GM23248 (cell line): ENCODE data around the gene IPO9. TPM values are rescaled to one million over a fixed set of nuclear protein-coding genes. Genes with fewer than 3 reads are reported as not detected.

Experiments used
- DNase-seq: peaks from one replicate; pipeline ENCODE4 v3.0.0-alpha.2; 2015
- H2AFZ ChIP-seq: fragments of 200-600 bp; sonication (generic); 2 replicates; pipeline ENCODE4 v1.6.1; 2016; ENCODE audit warnings: antibody characterized with exemption
- H3F3A ChIP-seq: fragments of 200-600 bp; sonication (generic); 2 replicates; pipeline ENCODE4 v1.6.1; 2016; ENCODE audit warnings: mild to moderate bottlenecking, antibody characterized with exemption, mixed run types; ENCODE audit not compliant: insufficient read depth
- H3K27ac ChIP-seq: fragments of 200-600 bp; sonication (generic); 2 replicates; pipeline ENCODE4 v1.5.1; 2016; ENCODE audit warnings: mild to moderate bottlenecking
- H3K27me3 ChIP-seq: fragments of 200-600 bp; sonication (generic); replicated peaks from 2 replicates; pipeline ENCODE4 v1.6.1; 2016; ENCODE audit warnings: mild to moderate bottlenecking; ENCODE audit not compliant: insufficient read depth
- H3K36me3 ChIP-seq: fragments of 200-600 bp; sonication (generic); 2 replicates; pipeline ENCODE4 v1.6.1; 2016; ENCODE audit warnings: low read depth, mild to moderate bottlenecking
- H3K4me1 ChIP-seq: fragments of 200-600 bp; sonication (generic); 2 replicates; pipeline ENCODE4 v1.6.1; 2016; ENCODE audit warnings: mild to moderate bottlenecking; ENCODE audit not compliant: insufficient read depth
- H3K4me2 ChIP-seq: fragments of 200-600 bp; sonication (generic); one replicate; pipeline ENCODE4 v1.6.1; 2016; ENCODE audit warnings: mild to moderate bottlenecking; ENCODE audit not compliant: unreplicated experiment
- H3K4me3 ChIP-seq: fragments of 200-600 bp; sonication (generic); 2 replicates; pipeline ENCODE4 v1.5.1; 2016; ENCODE audit warnings: mild to moderate bottlenecking
- H3K79me2 ChIP-seq: fragments of 200-600 bp; sonication (generic); 2 replicates; pipeline ENCODE4 v1.6.1; 2016; ENCODE audit warnings: mild to moderate bottlenecking; ENCODE audit not compliant: insufficient read depth
- H3K9ac ChIP-seq: fragments of 200-600 bp; sonication (generic); 2 replicates; pipeline ENCODE4 v1.6.1; 2016; ENCODE audit warnings: mild to moderate bottlenecking
- H3K9me2 ChIP-seq: fragments of 200-600 bp; sonication (generic); 2 replicates; pipeline ENCODE4 v1.6.1; 2016; ENCODE audit warnings: mixed run types, mild to moderate bottlenecking, moderate library complexity; ENCODE audit not compliant: insufficient read depth
- H3K9me3 ChIP-seq: fragments of 200-600 bp; sonication (generic); one replicate; pipeline ENCODE4 v1.6.1; 2017; ENCODE audit warnings: low read depth
- H4K20me1 ChIP-seq: fragments of 200-600 bp; sonication (generic); 2 replicates; pipeline ENCODE4 v1.6.0; 2016; ENCODE audit not compliant: insufficient read depth
- EZH2 ChIP-seq: fragments of 200-600 bp; sonication (generic); IDR thresholded peaks from 2 replicates; pipeline ENCODE4 v1.6.1; 2018; ENCODE audit warnings: antibody characterized with exemption, mild to moderate bottlenecking; ENCODE audit not compliant: insufficient read depth, poor library complexity, severe bottlenecking
- EZH2phosphoT487 ChIP-seq: fragments of 200-600 bp; sonication (generic); IDR thresholded peaks from 2 replicates; pipeline ENCODE4 v1.6.1; 2018; ENCODE audit warnings: antibody characterized with exemption, moderate library complexity, mild to moderate bottlenecking, low read depth; ENCODE audit not compliant: insufficient read depth
- WGBS, 2 experiments: methylation state at CpG; one replicate each; pipeline ENCODE4 v1.1.6; 2015 to 2017; ENCODE audit warnings: low lambda C conversion rate in 2 of 2, low coverage in 1 of 2; ENCODE audit errors: missing lambda C conversion rate in 2 of 2; 5-methylcytosine and 5-hydroxymethylcytosine counted together
- in situ Hi-C: fragments of 300-500 bp; cut with MboI; formaldehyde crosslinking; loops from 2 replicates; pipeline ENCODE4 v1.15.0; 2020
- polyA plus RNA-seq: library from polyadenylated mRNA; unstranded; fragments of >200 nt; fragmentation: Nextera tagmentation; extraction: Ambion mirVana; gene quantifications from 2 replicates; pipeline ENCODE4 v1.2.1, GENCODE V29; 2016
- total RNA-seq: library from RNA; depleted of rRNA; stranded (reverse); fragments of >200 nt; shearing (Covaris generic); gene quantifications from 2 replicates; pipeline ENCODE4 v1.2.3, GENCODE V29; 2014

The IPO9 gene
- total and polyA plus RNA-seq, 2 experiments from 2014 or later: 18.3 to 52.4 TPM

DNA sequence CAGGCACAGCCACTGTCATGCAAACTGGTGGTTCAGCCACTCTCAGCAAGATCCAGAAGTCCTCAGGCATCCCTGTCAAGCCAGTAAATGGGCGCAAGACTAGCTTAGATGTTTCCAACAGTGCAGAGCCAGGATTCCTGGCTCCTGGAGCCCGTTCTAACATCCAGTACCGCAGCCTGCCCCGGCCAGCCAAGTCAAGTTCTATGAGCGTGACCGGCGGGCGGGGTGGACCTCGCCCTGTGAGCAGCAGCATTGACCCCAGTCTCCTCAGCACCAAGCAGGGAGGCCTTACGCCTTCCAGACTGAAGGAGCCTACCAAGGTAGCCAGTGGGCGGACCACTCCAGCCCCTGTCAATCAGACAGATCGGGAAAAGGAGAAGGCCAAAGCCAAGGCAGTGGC is 46.6 kb upstream of the IPO9 start:
- WGBS, 2 experiments: 94 to 95% methylated on average over 11 to 12 of the region's 12 CpGs
- in situ Hi-C loops: no loop called here
- no peaks in the 10 kb centered on the region for H3K9me3 ChIP-seq
- H4K20me1 ChIP-seq: no peaks in the 10 kb centered on the region
- no peak overlapping the region for H3K4me2 ChIP-seq
- peaks cover 87% of the 10 kb centered on the region for H3F3A ChIP-seq
- no peak overlapping the region for H2AFZ ChIP-seq
- peaks cover 68% of the 10 kb centered on the region for H3K36me3 ChIP-seq
- no peak overlapping the region for H3K4me3 ChIP-seq
- no peak for DNase-seq
- peak overlapping the region; percentile 25; the same call in 1 of the 2 replicates for H3K27ac ChIP-seq
- H3K27me3 ChIP-seq: no peaks in the 10 kb centered on the region
- H3K4me1 ChIP-seq: peaks cover 51% of the 10 kb centered on the region
- H3K79me2 ChIP-seq: peaks cover 92% of the 10 kb centered on the region
- TF ChIP-seq EZH2phosphoT487: no peak
- no peak for TF ChIP-seq EZH2
- no peak overlapping the region for H3K9ac ChIP-seq
- no peaks in the 10 kb centered on the region for H3K9me2 ChIP-seq

DNA sequence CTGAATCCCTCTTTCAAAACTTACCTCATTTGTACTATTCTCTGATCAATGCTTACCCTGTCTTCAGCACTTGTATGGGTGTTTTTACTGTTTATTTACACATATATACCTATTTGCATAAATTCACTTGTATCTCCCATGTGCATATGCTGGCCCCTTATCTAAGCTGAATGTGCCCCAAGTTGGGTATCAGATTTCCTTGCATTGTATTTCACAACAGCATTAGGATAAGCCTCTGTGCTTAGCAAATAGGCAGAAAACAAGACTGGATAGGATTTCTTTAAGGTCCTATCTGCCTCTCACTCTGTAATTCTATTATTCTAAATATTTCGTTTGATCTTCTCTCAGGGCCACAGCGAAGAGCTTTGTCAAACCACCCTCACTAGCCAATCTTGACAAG is 45.9 kb upstream of the IPO9 start:
- no peaks in the 10 kb centered on the region for H4K20me1 ChIP-seq
- no peak overlapping the region for H3K4me2 ChIP-seq
- H3K36me3 ChIP-seq: peaks cover 75% of the 10 kb centered on the region
- H3K9me3 ChIP-seq: no peaks in the 10 kb centered on the region
- WGBS, 2 experiments: 92 to 94% methylated on average over 2 of the region's 2 CpGs
- no peaks in the 10 kb centered on the region for H3K9me2 ChIP-seq
- DNase-seq: no peak
- H3K4me3 ChIP-seq: no peak overlapping the region
- in situ Hi-C loops: no loop called here
- peaks cover 91% of the 10 kb centered on the region for H3K79me2 ChIP-seq
- H3F3A ChIP-seq: peaks cover 87% of the 10 kb centered on the region
- H3K4me1 ChIP-seq: peaks cover 46% of the 10 kb centered on the region
- no peaks in the 10 kb centered on the region for H3K27me3 ChIP-seq
- TF ChIP-seq EZH2phosphoT487 (no peak), EZH2 (no peak)
- H2AFZ ChIP-seq: no peak overlapping the region
- peak overlapping the region; percentile 25 for H3K27ac ChIP-seq
- H3K9ac ChIP-seq: no peak overlapping the region

DNA sequence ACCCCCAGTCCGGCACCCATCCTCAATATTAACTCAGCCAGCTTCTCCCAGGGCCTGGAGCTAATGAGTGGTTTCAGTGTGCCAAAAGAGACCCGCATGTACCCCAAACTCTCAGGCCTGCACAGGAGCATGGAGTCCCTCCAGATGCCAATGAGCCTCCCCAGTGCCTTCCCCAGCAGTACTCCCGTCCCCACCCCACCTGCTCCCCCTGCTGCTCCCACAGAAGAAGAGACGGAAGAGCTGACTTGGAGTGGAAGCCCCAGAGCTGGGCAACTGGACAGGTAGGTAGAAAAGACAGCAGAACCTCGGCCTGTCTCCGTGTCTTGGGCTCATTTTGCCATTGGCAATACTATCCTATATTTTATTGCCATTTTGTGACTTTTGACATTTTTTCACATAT is 45.4 kb upstream of the IPO9 start:
- Histone ChIP-seq H3F3A (peaks cover 85% of the 10 kb centered on the region), H4K20me1 (no peaks in the 10 kb centered on the region), H3K27ac (peak overlapping the region; percentile 25; the same call in 1 of the 2 replicates), H3K27me3 (no peaks in the 10 kb centered on the region), H3K79me2 (peaks cover 91% of the 10 kb centered on the region), H3K4me1 (peaks cover 40% of the 10 kb centered on the region), H3K9me2 (no peaks in the 10 kb centered on the region), H3K9me3 (no peaks in the 10 kb centered on the region), H3K36me3 (peaks cover 77% of the 10 kb centered on the region), H3K4me3 (no peak overlapping the region), H3K9ac (no peak overlapping the region), H2AFZ (no peak overlapping the region), H3K4me2 (no peak overlapping the region)
- no peak for TF ChIP-seq EZH2phosphoT487
- no peak for TF ChIP-seq EZH2
- DNase-seq: no peak
- WGBS, 2 experiments: 80 to 85% methylated on average over 6 of the region's 6 CpGs
- in situ Hi-C loops: no loop called here

DNA sequence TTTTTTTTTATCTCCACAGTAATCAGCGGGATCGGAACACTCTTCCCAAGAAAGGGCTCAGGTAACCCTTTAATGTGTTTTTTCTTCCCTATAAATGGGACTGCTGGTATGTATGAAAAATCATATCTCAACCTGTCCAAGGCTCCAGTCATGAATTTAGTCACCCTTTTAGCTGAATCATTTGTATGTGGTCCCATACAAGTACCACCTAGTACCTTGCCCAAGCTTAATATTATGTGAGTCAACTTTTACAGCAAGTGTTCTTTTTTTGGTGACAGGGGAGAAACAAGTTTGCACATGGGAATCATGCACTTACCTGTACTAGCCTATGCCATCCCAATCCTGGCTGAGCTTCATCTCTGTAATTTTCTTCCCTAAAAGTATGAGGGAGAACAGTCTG is 43.7 kb upstream of the IPO9 start:
- no peaks in the 10 kb centered on the region for H4K20me1 ChIP-seq
- H3K4me1 ChIP-seq: peaks cover 41% of the 10 kb centered on the region
- H3K27ac ChIP-seq: no peak overlapping the region
- peaks cover 87% of the 10 kb centered on the region for H3F3A ChIP-seq
- H3K27me3 ChIP-seq: no peaks in the 10 kb centered on the region
- H2AFZ ChIP-seq: no peak overlapping the region
- peak; percentile 19 for DNase-seq
- H3K9ac ChIP-seq: no peak overlapping the region
- no peak for TF ChIP-seq EZH2phosphoT487
- no peak for TF ChIP-seq EZH2
- in situ Hi-C loops: no loop called here
- H3K79me2 ChIP-seq: peaks cover 84% of the 10 kb centered on the region
- H3K36me3 ChIP-seq: peaks cover 89% of the 10 kb centered on the region
- no peaks in the 10 kb centered on the region for H3K9me3 ChIP-seq
- no peaks in the 10 kb centered on the region for H3K9me2 ChIP-seq
- no peak overlapping the region for H3K4me3 ChIP-seq
- 95 to 100% methylated on average over 2 of the region's 2 CpGs for WGBS, 2 experiments
- H3K4me2 ChIP-seq: no peak overlapping the region

DNA sequence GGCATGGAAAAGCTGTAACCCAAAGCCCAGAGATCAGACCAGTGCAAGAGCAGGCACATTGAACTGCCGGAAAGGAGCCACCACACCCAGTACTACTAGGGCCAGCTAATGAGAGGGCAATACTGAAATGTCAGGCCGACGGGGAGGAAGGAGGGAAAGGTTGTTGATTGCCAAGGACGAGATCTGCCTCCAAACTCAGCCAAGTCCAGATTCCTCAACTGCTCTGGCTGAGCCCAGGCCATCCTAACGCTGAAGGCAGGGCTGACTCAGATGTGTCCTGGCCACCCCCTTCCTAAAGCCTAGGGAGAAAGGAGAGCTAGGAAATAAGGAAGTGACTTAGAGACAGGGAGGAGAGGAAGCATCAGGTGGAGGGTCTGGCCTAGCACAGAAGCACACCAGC is 42.1 kb upstream of the IPO9 start:
- H3K4me1 ChIP-seq: peaks cover 56% of the 10 kb centered on the region
- no peaks in the 10 kb centered on the region for H3K27me3 ChIP-seq
- DNase-seq: peak; percentile 80
- peaks cover 86% of the 10 kb centered on the region for H3F3A ChIP-seq
- H3K4me2 ChIP-seq: peak overlapping the region; percentile 8
- no peak overlapping the region for H2AFZ ChIP-seq
- H3K9me3 ChIP-seq: no peaks in the 10 kb centered on the region
- peaks cover 80% of the 10 kb centered on the region for H3K79me2 ChIP-seq
- in situ Hi-C loops: no loop called here
- WGBS, 2 experiments: 12 to 21% methylated on average over 5 of the region's 5 CpGs
- H4K20me1 ChIP-seq: no peaks in the 10 kb centered on the region
- H3K36me3 ChIP-seq: peaks cover 85% of the 10 kb centered on the region
- TF ChIP-seq EZH2phosphoT487 (no peak), EZH2 (no peak)
- H3K4me3 ChIP-seq: no peak overlapping the region
- peak overlapping the region; percentile 51 for H3K9ac ChIP-seq
- H3K9me2 ChIP-seq: no peaks in the 10 kb centered on the region
- H3K27ac ChIP-seq: peak overlapping the region; percentile 87
